Tibial artery (tissue), 4 donors: Measurements from ENCODE around the gene SPATA2L.
"Not testable (repeated sequence)": the region's sequence is repeated elsewhere in the genome, so short reads cannot be mapped to it uniquely, and the experiment has no call there.

Source experiments
- DNase-seq, 2 donors: peaks; one replicate each; pipeline ENCODE4 v3.0.0-alpha.2; 2019
- H3K27ac ChIP-seq, 2 donors: fragments of 200-600 bp; sonication (generic) in 1 of 2; 1 replicate in 1 of 2; 2 replicates in 1 of 2; pipeline ENCODE4 v1.5.1; 2018 to 2019; ENCODE audit warnings: mild to moderate bottlenecking in 1 of 2
- H3K27me3 ChIP-seq, 2 donors: fragments of 200-600 bp; sonication (generic) in 1 of 2; one replicate each; pipeline versions ENCODE4 v1.5.1 to v1.6.0; 2016 to 2019
- H3K36me3 ChIP-seq, 3 donors: fragments of 200-600 bp; sonication (generic) in 2 of 3; one replicate each; pipeline ENCODE4 v1.5.1; 2016 to 2019; ENCODE audit warnings: mild to moderate bottlenecking in 2 of 3
- H3K4me1 ChIP-seq, 4 donors: fragments of 200-600 bp; sonication (generic) in 2 of 4; 1 replicate in 3 of 4; 2 replicates in 1 of 4; pipeline ENCODE4 v1.5.1; 2016 to 2019
- H3K4me3 ChIP-seq, 2 donors: fragments of 200-600 bp; sonication (generic) in 1 of 2; 1 replicate in 1 of 2; 2 replicates in 1 of 2; pipeline ENCODE4 v1.5.1; 2018 to 2019; ENCODE audit warnings: mild to moderate bottlenecking in 2 of 2
- H3K9me3 ChIP-seq, 3 donors: fragments of 200-600 bp; sonication (generic) in 1 of 3; one replicate each; pipeline ENCODE4 v1.5.1; 2016 to 2019
- intact Hi-C: fragments of 100-400 bp; cut with DNase I; formaldehyde crosslinking; loops from one replicate; pipeline ENCODE4 v1.15.0; 2023; ENCODE audit warnings: low total_unique reads
- TF ChIP-seq, protein P1 (sequence below), 2 experiments: fragments of 200-600 bp in 1 of 2; fragments of 450-650 bp in 1 of 2; IDR thresholded peaks; one replicate each; pipeline ENCODE4 v1.5.1; 2017 to 2019; ENCODE audit warnings: antibody characterized with exemption in 2 of 2, mild to moderate bottlenecking in 1 of 2, moderate library complexity in 1 of 2

SPATA2L gene

GRCh38 chr16:89672177-89672941 lies 29.1 kb downstream of the SPATA2L start:
- Histone ChIP-seq H3K4me1 (no peaks in the 10 kb centered on the region), H3K27ac (no peak overlapping the region), H3K36me3 (peaks cover 0 to 9% (median 0%) of the 10 kb centered on the region in 3 donors), H3K27me3 (no peaks in the 10 kb centered on the region), H3K4me3 (no peak overlapping the region), H3K9me3 (no peaks in the 10 kb centered on the region)
- TF ChIP-seq, protein P1, sequence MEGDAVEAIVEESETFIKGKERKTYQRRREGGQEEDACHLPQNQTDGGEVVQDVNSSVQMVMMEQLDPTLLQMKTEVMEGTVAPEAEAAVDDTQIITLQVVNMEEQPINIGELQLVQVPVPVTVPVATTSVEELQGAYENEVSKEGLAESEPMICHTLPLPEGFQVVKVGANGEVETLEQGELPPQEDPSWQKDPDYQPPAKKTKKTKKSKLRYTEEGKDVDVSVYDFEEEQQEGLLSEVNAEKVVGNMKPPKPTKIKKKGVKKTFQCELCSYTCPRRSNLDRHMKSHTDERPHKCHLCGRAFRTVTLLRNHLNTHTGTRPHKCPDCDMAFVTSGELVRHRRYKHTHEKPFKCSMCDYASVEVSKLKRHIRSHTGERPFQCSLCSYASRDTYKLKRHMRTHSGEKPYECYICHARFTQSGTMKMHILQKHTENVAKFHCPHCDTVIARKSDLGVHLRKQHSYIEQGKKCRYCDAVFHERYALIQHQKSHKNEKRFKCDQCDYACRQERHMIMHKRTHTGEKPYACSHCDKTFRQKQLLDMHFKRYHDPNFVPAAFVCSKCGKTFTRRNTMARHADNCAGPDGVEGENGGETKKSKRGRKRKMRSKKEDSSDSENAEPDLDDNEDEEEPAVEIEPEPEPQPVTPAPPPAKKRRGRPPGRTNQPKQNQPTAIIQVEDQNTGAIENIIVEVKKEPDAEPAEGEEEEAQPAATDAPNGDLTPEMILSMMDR (IDR thresholded peaks at IDR 0.05) = no peak
- DNase-seq = no peak
- intact Hi-C loops = no loop called here

DNA sequence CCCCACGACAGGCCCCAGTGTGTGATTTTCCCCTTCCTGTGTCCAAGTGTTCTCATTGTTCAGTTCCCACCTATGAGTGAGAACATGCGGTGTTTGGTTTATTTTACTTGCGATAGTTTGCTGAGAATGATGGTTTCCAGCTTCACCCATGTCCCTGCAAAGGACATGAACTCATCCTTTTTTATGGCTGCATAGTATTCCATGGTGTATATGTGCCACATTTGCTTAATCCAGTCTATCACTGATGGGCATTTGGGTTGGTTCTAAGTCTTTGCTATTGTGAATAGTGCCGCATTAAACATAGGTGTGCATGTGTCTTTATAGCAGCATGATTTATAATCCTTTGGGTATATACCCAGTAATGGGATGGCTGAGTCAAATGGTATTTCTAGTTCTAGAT lies 29.9 kb downstream of the SPATA2L start:
- H3K4me3 ChIP-seq, H3K4me1 ChIP-seq, H3K9me3 ChIP-seq, DNase-seq, H3K27ac ChIP-seq, H3K36me3 ChIP-seq, intact Hi-C loops, H3K27me3 ChIP-seq: not testable (repeated sequence)

- TF ChIP-seq, protein P1 (IDR thresholded peaks at IDR 0.05) = no peak
- H3K4me3 ChIP-seq = no peak overlapping the region
- H3K9me3 ChIP-seq = no peaks in the 10 kb centered on the region
- intact Hi-C loops = no loop called here
- H3K4me1 ChIP-seq = no peaks in the 10 kb centered on the region
- H3K27me3 ChIP-seq = no peaks in the 10 kb centered on the region
- H3K36me3 ChIP-seq = peaks cover 0 to 9% (median 0%) of the 10 kb centered on the region in 3 donors
- no peak for DNase-seq
- H3K27ac ChIP-seq = no peak overlapping the region
Observed at GRCh38 chr16:89670496-89671431, 30.7 kb downstream of the SPATA2L start.

- Histone ChIP-seq H3K27ac (no peak overlapping the region), H3K9me3 (no peaks in the 10 kb centered on the region), H3K4me1 (no peaks in the 10 kb centered on the region), H3K36me3 (peaks cover 0 to 12% (median 0%) of the 10 kb centered on the region in 3 donors), H3K4me3 (no peak overlapping the region), H3K27me3 (no peaks in the 10 kb centered on the region)
- TF ChIP-seq, protein P1 (IDR thresholded peaks at IDR 0.05) = no peak
- no peak for DNase-seq
- intact Hi-C loops = no loop called here
Observed at GRCh38 chr16:89669755-89670154, 31.8 kb downstream of the SPATA2L start.

GRCh38 chr16:89668790-89669158 lies 32.7 kb downstream of the SPATA2L start:
- no peaks in the 10 kb centered on the region for H3K9me3 ChIP-seq
- peaks cover 0 to 22% (median 0%) of the 10 kb centered on the region in 3 donors for H3K36me3 ChIP-seq
- DNase-seq = no peak
- H3K4me1 ChIP-seq = no peaks in the 10 kb centered on the region
- no peak overlapping the region for H3K27ac ChIP-seq
- TF ChIP-seq, protein P1 (IDR thresholded peaks at IDR 0.05) = no peak
- no peak overlapping the region for H3K4me3 ChIP-seq
- intact Hi-C loops = no loop called here
- no peaks in the 10 kb centered on the region for H3K27me3 ChIP-seq

DNA sequence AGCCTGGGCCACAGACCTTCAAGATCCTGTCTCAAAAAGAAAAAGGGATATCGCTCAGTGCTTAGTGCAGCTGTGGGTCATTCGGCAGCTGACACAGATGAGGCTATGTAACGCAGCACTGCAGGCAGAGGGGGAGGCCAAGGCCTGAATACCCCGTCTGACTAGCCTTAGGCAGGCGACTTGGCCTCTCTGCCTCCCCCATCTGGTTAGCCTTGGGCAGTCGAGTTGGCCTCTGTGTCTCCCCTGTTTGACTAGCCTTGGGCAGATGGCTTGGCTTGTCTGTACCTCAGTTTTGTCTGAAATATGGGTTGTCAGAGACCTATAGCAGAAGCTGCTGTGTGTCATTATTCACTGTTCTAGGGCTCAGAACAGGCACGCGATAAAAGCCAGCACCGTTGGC lies 33.9 kb downstream of the SPATA2L start:
- TF ChIP-seq, protein P1 (IDR thresholded peaks at IDR 0.05) = no peak
- H3K36me3 ChIP-seq = peaks cover 0 to 31% (median 5%) of the 10 kb centered on the region in 3 donors
- DNase-seq = no peak
- H3K27me3 ChIP-seq = no peaks in the 10 kb centered on the region
- H3K9me3 ChIP-seq = no peaks in the 10 kb centered on the region
- H3K27ac ChIP-seq = no peak overlapping the region
- no peak overlapping the region for H3K4me3 ChIP-seq
- H3K4me1 ChIP-seq = no peaks in the 10 kb centered on the region
- intact Hi-C loops = no loop called here

- H3K4me3 ChIP-seq, H3K9me3 ChIP-seq, H3K27me3 ChIP-seq, DNase-seq, H3K27ac ChIP-seq, H3K4me1 ChIP-seq, intact Hi-C loops: not testable (repeated sequence)
- peaks cover 0 to 36% (median 5%) of the 10 kb centered on the region in 3 donors for H3K36me3 ChIP-seq
Observed at GRCh38 chr16:89667000-89667399, 34.5 kb downstream of the SPATA2L start.

DNA sequence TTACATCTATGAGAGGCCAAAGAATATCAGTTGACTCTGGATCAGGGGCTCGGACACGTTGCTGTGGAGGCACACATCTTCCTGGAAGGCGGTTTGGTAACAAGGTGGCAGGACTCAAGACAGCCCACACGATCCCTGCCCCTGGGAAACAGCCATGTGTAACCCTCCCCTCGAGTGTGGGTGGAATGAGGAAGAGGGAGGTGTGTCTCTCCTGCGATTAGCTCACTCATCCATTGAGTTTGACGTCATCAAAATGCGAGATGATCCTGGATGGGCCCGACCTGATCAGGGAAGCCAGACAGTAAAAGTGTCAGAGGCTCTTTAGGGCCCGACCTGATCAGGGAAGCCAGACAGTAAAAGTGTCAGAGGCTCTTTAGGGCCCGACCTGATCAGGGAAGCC lies 37.3 kb downstream of the SPATA2L start:
- H3K27me3 ChIP-seq, H3K9me3 ChIP-seq, H3K4me1 ChIP-seq, H3K27ac ChIP-seq, DNase-seq, intact Hi-C loops, H3K4me3 ChIP-seq: not testable (repeated sequence)
- peaks cover 4 to 51% (median 5%) of the 10 kb centered on the region in 3 donors for H3K36me3 ChIP-seq
